Mesenchymal stem cell (in vitro differentiated cells and primary cell): Measurements from ENCODE around the gene KIRREL3.

ENCODE experiments used
- DNase-seq: peaks from one replicate; pipeline ENCODE4 v3.0.0-alpha.2; 2013
- H2AFZ ChIP-seq: one replicate; pipeline ENCODE4 v1.6.1; 2013; ENCODE audit warnings: low read depth, mild to moderate bottlenecking, control low read depth, inconsistent platforms, low read length, moderate library complexity
- H2AK5ac ChIP-seq: 2 replicates; pipeline ENCODE4 v1.6.1; 2013; ENCODE audit warnings: low read length, moderate library complexity, mild to moderate bottlenecking, inconsistent platforms; ENCODE audit not compliant: severe bottlenecking
- H2BK120ac ChIP-seq: one replicate; pipeline ENCODE4 v1.6.1; 2013; ENCODE audit warnings: low read depth, mild to moderate bottlenecking, inconsistent platforms, low read length, moderate library complexity
- H2BK12ac ChIP-seq, 2 experiments: one replicate each; pipeline ENCODE4 v1.6.1; 2013; ENCODE audit warnings: inconsistent platforms in 2 of 2, low read length in 2 of 2, mild to moderate bottlenecking in 2 of 2, moderate library complexity in 2 of 2, control low read depth in 1 of 2
- H2BK15ac ChIP-seq: one replicate; pipeline ENCODE4 v1.6.1; 2013; ENCODE audit warnings: mild to moderate bottlenecking, low read depth, inconsistent platforms; ENCODE audit not compliant: poor library complexity, severe bottlenecking
- H2BK5ac ChIP-seq: 2 replicates; pipeline ENCODE4 v1.6.1; 2013; ENCODE audit warnings: low read depth, mild to moderate bottlenecking, low read length, control low read depth, inconsistent platforms; ENCODE audit not compliant: poor library complexity, severe bottlenecking
- H3K14ac ChIP-seq, 2 experiments: one replicate each; pipeline ENCODE4 v1.6.1; 2013; ENCODE audit warnings: inconsistent platforms in 2 of 2, low read length in 2 of 2, control low read depth in 1 of 2, mild to moderate bottlenecking in 1 of 2, moderate library complexity in 1 of 2
- H3K18ac ChIP-seq, 2 experiments: one replicate each; pipeline ENCODE4 v1.6.1; 2013; ENCODE audit warnings: inconsistent platforms in 2 of 2, low read length in 2 of 2, control low read depth in 1 of 2, low read depth in 1 of 2, mild to moderate bottlenecking in 1 of 2
- H3K23ac ChIP-seq, 2 experiments: one replicate each; pipeline ENCODE4 v1.6.1; 2013; ENCODE audit warnings: inconsistent platforms in 2 of 2, low read length in 2 of 2, mild to moderate bottlenecking in 2 of 2, moderate library complexity in 2 of 2, control low read depth in 1 of 2
- H3K27ac ChIP-seq: 2 replicates; pipeline ENCODE4 v1.5.1; 2013; ENCODE audit warnings: mild to moderate bottlenecking, moderate library complexity, low read length, control low read depth, inconsistent platforms; ENCODE audit not compliant: poor library complexity, severe bottlenecking
- H3K27me3 ChIP-seq, 2 experiments: 2 replicates each; pipeline versions ENCODE4 v1.6.1 to v1.7.0; 2013; ENCODE audit warnings: low read length in 2 of 2, mild to moderate bottlenecking in 2 of 2, moderate library complexity in 2 of 2, control low read depth in 1 of 2, inconsistent platforms in 1 of 2; ENCODE audit not compliant: control insufficient read depth in 1 of 2, insufficient read depth in 1 of 2
- H3K36me3 ChIP-seq, 2 experiments: 2 replicates each; pipeline versions ENCODE4 v1.6.1 to v1.7.0; 2013; ENCODE audit warnings: low read length in 2 of 2, control low read depth in 1 of 2, inconsistent platforms in 1 of 2, low read depth in 1 of 2, mild to moderate bottlenecking in 1 of 2; ENCODE audit not compliant: insufficient read depth in 2 of 2, control insufficient read depth in 1 of 2
- H3K4ac ChIP-seq, 2 experiments: one replicate each; pipeline ENCODE4 v1.6.1; 2013; ENCODE audit warnings: inconsistent platforms in 2 of 2, low read length in 2 of 2, mild to moderate bottlenecking in 2 of 2, moderate library complexity in 2 of 2, control low read depth in 1 of 2, low read depth in 1 of 2
- H3K4me1 ChIP-seq: 2 replicates; pipeline ENCODE4 v1.6.1; 2013; ENCODE audit warnings: low read depth, low read length, control low read depth; ENCODE audit not compliant: control insufficient read depth, insufficient read depth
- H3K4me2 ChIP-seq: 2 replicates; pipeline ENCODE4 v1.6.1; 2013; ENCODE audit warnings: low read length, mild to moderate bottlenecking, inconsistent platforms; ENCODE audit not compliant: poor library complexity, severe bottlenecking
- H3K4me3 ChIP-seq, 2 experiments: 2 replicates each; pipeline versions ENCODE4 v1.5.1 to v1.7.0; 2013; ENCODE audit warnings: low read length in 2 of 2, mild to moderate bottlenecking in 2 of 2, control low read depth in 1 of 2, low read depth in 1 of 2; ENCODE audit not compliant: insufficient read depth in 1 of 2
- H3K79me1 ChIP-seq: replicated peaks from 2 replicates; pipeline ENCODE4 v1.6.1; 2013; ENCODE audit warnings: mild to moderate bottlenecking, control low read depth, low read length, inconsistent platforms; ENCODE audit not compliant: poor library complexity, severe bottlenecking
- H3K9ac ChIP-seq: 2 replicates; pipeline ENCODE4 v1.7.0; 2013; ENCODE audit warnings: mild to moderate bottlenecking, low read length, moderate library complexity
- H3K9me3 ChIP-seq: 2 replicates; pipeline ENCODE4 v1.7.0; 2013; ENCODE audit warnings: mild to moderate bottlenecking, low read length; ENCODE audit not compliant: control insufficient read depth
- H4K8ac ChIP-seq: one replicate; pipeline ENCODE4 v1.6.1; 2013; ENCODE audit warnings: inconsistent platforms, mild to moderate bottlenecking, low read length, moderate library complexity
- H4K91ac ChIP-seq: one replicate; pipeline ENCODE4 v1.6.1; 2013; ENCODE audit warnings: mild to moderate bottlenecking, low read length, inconsistent platforms
- WGBS: methylation state at CpG from one replicate; pipeline ENCODE4 v1.1.7; 2013; ENCODE audit warnings: mixed read lengths; 5-methylcytosine and 5-hydroxymethylcytosine counted together

Gene KIRREL3

GRCh38 chr11:126673319-126673718 is 327.3 kb downstream of the KIRREL3 start:
- Histone ChIP-seq H3K27me3 (peaks cover 0 to 7% of the 10 kb centered on the region in 2 experiments), H3K4me3 (no peak overlapping the region), H3K9ac (no peak overlapping the region), H3K4ac (no peak overlapping the region), H2AK5ac (no peak overlapping the region), H4K91ac (no peak overlapping the region), H2BK15ac (no peak overlapping the region), H3K79me1 (peaks cover 5% of the 10 kb centered on the region), H3K4me2 (no peak overlapping the region), H3K27ac (no peak overlapping the region), H3K9me3 (no peaks in the 10 kb centered on the region), H2AFZ (no peak overlapping the region), H4K8ac (no peak overlapping the region), H3K36me3 (no peaks in the 10 kb centered on the region), H3K4me1 (peaks cover 2% of the 10 kb centered on the region), H2BK5ac (no peak overlapping the region), H2BK12ac (no peak overlapping the region), H3K18ac (no peak overlapping the region), H2BK120ac (no peak overlapping the region), H3K14ac (no peak overlapping the region), H3K23ac (no peak overlapping the region)
- no peak for DNase-seq
- WGBS, result 71% methylated on average over 1 of the region's 1 CpG

- H2BK12ac ChIP-seq, result no peak overlapping the region
- H3K4me2 ChIP-seq, result no peak overlapping the region
- H3K4me3 ChIP-seq, result no peak overlapping the region
- no peak for DNase-seq
- H2BK120ac ChIP-seq, result no peak overlapping the region
- 55% methylated on average over 4 of the region's 5 CpGs for WGBS
- H3K18ac ChIP-seq, result no peak overlapping the region
- no peaks in the 10 kb centered on the region for H3K36me3 ChIP-seq
- no peak overlapping the region for H3K27ac ChIP-seq
- H3K9me3 ChIP-seq, result no peaks in the 10 kb centered on the region
- no peak overlapping the region for H3K23ac ChIP-seq
- no peak overlapping the region for H3K9ac ChIP-seq
- H3K79me1 ChIP-seq, result peaks cover 2% of the 10 kb centered on the region
- no peak overlapping the region for H4K91ac ChIP-seq
- H4K8ac ChIP-seq, result no peak overlapping the region
- no peak overlapping the region for H2BK15ac ChIP-seq
- no peak overlapping the region for H2AK5ac ChIP-seq
- H3K27me3 ChIP-seq, result peaks cover 0 to 22% of the 10 kb centered on the region in 2 experiments
- no peaks in the 10 kb centered on the region for H3K4me1 ChIP-seq
- no peak overlapping the region for H2AFZ ChIP-seq
- no peak overlapping the region for H3K4ac ChIP-seq
- H3K14ac ChIP-seq, result no peak overlapping the region
- H2BK5ac ChIP-seq, result no peak overlapping the region
Measured at GRCh38 chr11:126669416-126669815, 331.2 kb downstream of the KIRREL3 start.

DNA sequence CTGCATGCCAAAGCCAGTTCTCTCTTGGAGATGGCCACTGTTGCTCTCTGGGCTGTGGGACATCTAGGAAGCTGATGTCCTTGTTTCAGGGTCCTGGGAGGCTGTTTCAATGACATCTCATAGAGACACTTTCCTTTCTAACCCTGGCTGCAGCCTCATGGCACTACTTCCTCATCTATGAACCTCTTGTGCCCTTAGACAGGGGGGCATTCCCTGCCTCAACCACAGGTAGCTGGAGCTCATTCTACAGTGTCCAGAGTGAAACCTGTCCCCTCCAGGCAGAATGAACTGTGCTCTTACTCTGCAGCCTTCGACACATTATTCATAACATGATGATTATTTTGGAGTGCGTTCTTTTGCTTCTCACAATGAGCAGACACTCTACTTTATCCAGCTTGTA is 335.9 kb downstream of the KIRREL3 start:
- no peak overlapping the region for H4K8ac ChIP-seq
- H3K27ac ChIP-seq, result no peak overlapping the region
- no peak overlapping the region for H2AFZ ChIP-seq
- H2AK5ac ChIP-seq, result no peak overlapping the region
- no peak overlapping the region for H4K91ac ChIP-seq
- H3K4me1 ChIP-seq, result no peaks in the 10 kb centered on the region
- no peak overlapping the region for H2BK120ac ChIP-seq
- H2BK5ac ChIP-seq, result no peak overlapping the region
- no peak overlapping the region for H2BK15ac ChIP-seq
- no peak overlapping the region for H3K18ac ChIP-seq
- no peak for DNase-seq
- no peak overlapping the region for H3K4me2 ChIP-seq
- H3K9me3 ChIP-seq, result no peaks in the 10 kb centered on the region
- no peak overlapping the region for H3K4ac ChIP-seq
- no peaks in the 10 kb centered on the region for H3K79me1 ChIP-seq
- H3K4me3 ChIP-seq, result no peak overlapping the region
- no peak overlapping the region for H2BK12ac ChIP-seq
- no CpG with 5 or more reads among the region's 2 CpGs for WGBS
- H3K23ac ChIP-seq, result no peak overlapping the region
- H3K27me3 ChIP-seq, result peaks cover 0 to 22% of the 10 kb centered on the region in 2 experiments
- no peak overlapping the region for H3K14ac ChIP-seq
- H3K36me3 ChIP-seq, result no peaks in the 10 kb centered on the region
- no peak overlapping the region for H3K9ac ChIP-seq

- Histone ChIP-seq H3K14ac (no peak overlapping the region), H3K27me3 (peaks cover 0 to 22% of the 10 kb centered on the region in 2 experiments), H3K4me1 (no peaks in the 10 kb centered on the region), H3K36me3 (no peaks in the 10 kb centered on the region), H2BK15ac (no peak overlapping the region), H2AK5ac (no peak overlapping the region), H4K91ac (no peak overlapping the region), H2BK5ac (no peak overlapping the region), H3K79me1 (no peaks in the 10 kb centered on the region), H2BK12ac (no peak overlapping the region), H3K9me3 (no peaks in the 10 kb centered on the region), H3K18ac (no peak overlapping the region), H3K23ac (no peak overlapping the region), H4K8ac (no peak overlapping the region), H3K4me2 (no peak overlapping the region), H3K4me3 (no peak overlapping the region), H3K27ac (no peak overlapping the region), H2AFZ (no peak overlapping the region), H2BK120ac (no peak overlapping the region), H3K4ac (no peak overlapping the region), H3K9ac (no peak overlapping the region)
- WGBS, result 71% methylated on average over 2 of the region's 3 CpGs
- DNase-seq, result no peak
Measured at GRCh38 chr11:126663749-126664592, 336.6 kb downstream of the KIRREL3 start.
